Loucy (cell line): ENCODE results near the gene IL17C.

Experiments used
- H2AFZ ChIP-seq: fragments of 200-600 bp; sonication (generic); 2 replicates; pipeline ENCODE4 v1.6.0; 2016; ENCODE audit warnings: antibody characterized with exemption, mild to moderate bottlenecking, low read length, moderate library complexity
- H3F3A ChIP-seq: fragments of 200-600 bp; 2 replicates; pipeline ENCODE4 v1.6.0; 2016; ENCODE audit warnings: antibody characterized with exemption, low read depth, mild to moderate bottlenecking
- H3K27me3 ChIP-seq: fragments of 200-600 bp; sonication (generic); 2 replicates; pipeline ENCODE4 v1.6.1; 2014; ENCODE audit warnings: low read length, mild to moderate bottlenecking; ENCODE audit not compliant: insufficient read depth, poor library complexity, severe bottlenecking
- H3K36me3 ChIP-seq: fragments of 200-600 bp; sonication (generic); 2 replicates; pipeline ENCODE4 v1.6.1; 2016; ENCODE audit warnings: low read length; ENCODE audit not compliant: insufficient read depth
- H3K4me1 ChIP-seq: fragments of 200-600 bp; sonication (generic); 2 replicates; pipeline ENCODE4 v1.5.1; 2014; ENCODE audit warnings: low read length, mild to moderate bottlenecking; ENCODE audit not compliant: insufficient read depth, poor library complexity, severe bottlenecking
- H3K4me2 ChIP-seq: fragments of 200-600 bp; sonication (generic); 2 replicates; pipeline ENCODE4 v1.6.0; 2014; ENCODE audit warnings: antibody characterized with exemption, low read length, low read depth, mild to moderate bottlenecking; ENCODE audit not compliant: poor library complexity, severe bottlenecking
- H3K4me3 ChIP-seq: fragments of 200-600 bp; sonication (generic); 2 replicates; pipeline ENCODE4 v1.5.1; 2014; ENCODE audit warnings: low read length, mild to moderate bottlenecking, mixed read lengths; ENCODE audit not compliant: poor library complexity, severe bottlenecking
- H3K79me2 ChIP-seq: fragments of 200-600 bp; sonication (generic); 2 replicates; pipeline ENCODE4 v1.6.1; 2014; ENCODE audit warnings: low read length; ENCODE audit not compliant: insufficient read depth
- H3K9ac ChIP-seq: fragments of 200-600 bp; sonication (generic); 2 replicates; pipeline ENCODE4 v1.6.0; 2014; ENCODE audit warnings: mild to moderate bottlenecking, low read depth, low read length, moderate library complexity; ENCODE audit not compliant: poor library complexity, severe bottlenecking
- H3K9me2 ChIP-seq: fragments of 200-600 bp; sonication (generic); replicated peaks from 2 replicates; pipeline ENCODE4 v1.6.1; 2016; ENCODE audit warnings: low read depth, low read length, mixed read lengths
- H3K9me3 ChIP-seq: fragments of 200-600 bp; sonication (generic); 2 replicates; pipeline ENCODE4 v1.6.1; 2014; ENCODE audit warnings: mild to moderate bottlenecking, antibody characterized with exemption, low read length, low read depth; ENCODE audit not compliant: insufficient read depth
- H4K20me1 ChIP-seq: fragments of 200-600 bp; sonication (generic); 2 replicates; pipeline ENCODE4 v1.6.0; 2014; ENCODE audit warnings: antibody characterized with exemption, low read length, mild to moderate bottlenecking; ENCODE audit not compliant: insufficient read depth, poor library complexity, severe bottlenecking
- CTCF ChIP-seq: fragments of 200-600 bp; sonication (generic); conservative IDR thresholded peaks from 2 replicates; pipeline ENCODE4 v1.5.1; 2014; ENCODE audit warnings: mild to moderate bottlenecking, antibody characterized with exemption, low read length
- EZH2phosphoT487 ChIP-seq: fragments of 200-600 bp; IDR thresholded peaks from 2 replicates; pipeline ENCODE4 v1.6.1; 2018; ENCODE audit warnings: antibody characterized with exemption, mild to moderate bottlenecking, moderate library complexity, borderline replicate concordance

The IL17C gene, protein sequence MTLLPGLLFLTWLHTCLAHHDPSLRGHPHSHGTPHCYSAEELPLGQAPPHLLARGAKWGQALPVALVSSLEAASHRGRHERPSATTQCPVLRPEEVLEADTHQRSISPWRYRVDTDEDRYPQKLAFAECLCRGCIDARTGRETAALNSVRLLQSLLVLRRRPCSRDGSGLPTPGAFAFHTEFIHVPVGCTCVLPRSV

DNA sequence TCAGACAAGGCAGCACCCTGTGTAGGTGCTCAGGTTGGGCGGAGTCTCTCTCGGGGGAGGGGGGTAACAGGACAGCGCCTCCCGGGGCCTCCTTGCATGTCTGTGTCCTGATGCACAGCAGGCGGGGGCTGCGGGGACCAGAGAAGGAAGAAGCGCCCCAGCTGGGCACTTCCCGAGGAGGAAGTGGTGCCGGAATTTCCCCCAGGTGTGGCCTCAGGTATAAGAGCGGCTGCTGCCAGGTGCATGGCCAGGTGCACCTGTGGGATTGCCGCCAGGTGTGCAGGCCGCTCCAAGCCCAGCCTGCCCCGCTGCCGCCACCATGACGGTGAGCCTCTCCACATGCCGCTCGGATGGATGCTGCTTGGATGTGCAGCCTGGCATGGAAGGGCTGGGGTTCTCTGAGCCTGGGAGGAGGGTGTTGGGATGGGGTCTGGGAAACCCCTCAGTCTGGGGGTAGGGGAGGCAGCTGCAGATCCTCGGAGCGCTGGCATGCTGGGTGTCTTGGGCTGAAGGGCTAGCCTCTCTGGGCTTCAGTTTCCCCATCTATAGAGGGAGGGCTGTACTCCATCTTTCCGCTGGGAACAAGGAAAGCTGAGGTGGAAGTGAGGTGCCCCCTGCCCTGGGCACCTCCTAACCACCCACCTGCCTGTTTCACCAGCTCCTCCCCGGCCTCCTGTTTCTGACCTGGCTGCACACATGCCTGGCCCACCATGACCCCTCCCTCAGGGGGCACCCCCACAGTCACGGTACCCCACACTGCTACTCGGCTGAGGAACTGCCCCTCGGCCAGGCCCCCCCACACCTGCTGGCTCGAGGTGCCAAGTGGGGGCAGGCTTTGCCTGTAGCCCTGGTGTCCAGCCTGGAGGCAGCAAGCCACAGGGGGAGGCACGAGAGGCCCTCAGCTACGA lies at the start of gene IL17C:
IL17C (plus strand) TSS at position 250 of the 908 bp plus-strand sequence; CDS start at position 320, 70 bp downstream.
- Histone ChIP-seq H3K9me3 (no peaks in the 10 kb centered on the region), H3K79me2 (no peaks in the 10 kb centered on the region), H2AFZ (no peak within 1 kb of the TSS), H3K9ac (no peak within 1 kb of the TSS), H3K27me3 (no peaks in the 10 kb centered on the region), H3K4me1 (no peaks in the 10 kb centered on the region), H3K4me3 (no peak within 1 kb of the TSS), H3K36me3 (no peaks in the 10 kb centered on the region), H4K20me1 (no peaks in the 10 kb centered on the region), H3F3A (no peaks in the 10 kb centered on the region), H3K9me2 (no peaks in the 10 kb centered on the region), H3K4me2 (no peak within 1 kb of the TSS)
- no peak for TF ChIP-seq EZH2phosphoT487
- TF ChIP-seq CTCF: no peak

- H3K36me3 ChIP-seq: peaks cover 35% of the 10 kb centered on the region; the same call in 1 of the 2 replicates
- H3K4me2 ChIP-seq: no peak overlapping the region
- H3K4me3 ChIP-seq: no peak overlapping the region
- no peaks in the 10 kb centered on the region for H3K9me3 ChIP-seq
- no peaks in the 10 kb centered on the region for H3K4me1 ChIP-seq
- TF ChIP-seq EZH2phosphoT487 (no peak), CTCF (no peak)
- peaks cover 2% of the 10 kb centered on the region for H4K20me1 ChIP-seq
- H3K79me2 ChIP-seq: 0 out of 2 replicates have a peak, but pooled peaks cover 6% of the 10 kb centered on the region
- no peaks in the 10 kb centered on the region for H3K9me2 ChIP-seq
- no peak overlapping the region for H3K9ac ChIP-seq
- no peaks in the 10 kb centered on the region for H3K27me3 ChIP-seq
- H2AFZ ChIP-seq: no peak overlapping the region
- no peaks in the 10 kb centered on the region for H3F3A ChIP-seq
These were observed 49.6 kb upstream of the IL17C start for GRCh38 chr16:88588754-88589153.

DNA sequence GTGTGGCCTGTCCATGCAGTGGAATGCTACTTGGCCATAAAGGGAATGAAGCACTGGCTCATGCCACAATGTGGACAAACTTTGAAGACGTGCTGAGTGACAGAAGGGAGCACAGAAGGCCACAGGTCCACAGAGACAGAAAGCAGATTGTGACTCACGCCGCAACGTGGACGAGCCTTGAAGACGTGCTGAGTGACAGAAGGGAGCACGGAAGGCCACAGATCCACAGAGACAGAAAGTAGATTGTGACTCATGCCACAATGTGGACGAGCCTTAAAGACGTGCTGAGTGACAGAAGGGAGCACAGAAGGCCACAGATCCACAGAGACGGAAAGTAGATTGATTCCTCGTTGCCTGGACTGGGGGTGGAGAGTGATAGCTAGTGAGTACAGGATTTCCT lies 48.9 kb upstream of the IL17C start:
- Histone ChIP-seq H3K9me2 (no peaks in the 10 kb centered on the region), H3K27me3 (no peaks in the 10 kb centered on the region), H3K36me3 (peaks cover 35% of the 10 kb centered on the region; the same call in 1 of the 2 replicates), H3K79me2 (0 out of 2 replicates have a peak, but pooled peaks cover 6% of the 10 kb centered on the region), H2AFZ (no peak overlapping the region), H3K4me2 (no peak overlapping the region), H3K9me3 (no peaks in the 10 kb centered on the region), H3K9ac (no peak overlapping the region), H3K4me1 (no peaks in the 10 kb centered on the region), H3K4me3 (no peak overlapping the region), H3F3A (no peaks in the 10 kb centered on the region), H4K20me1 (peaks cover 2% of the 10 kb centered on the region)
- TF ChIP-seq CTCF (no peak), EZH2phosphoT487 (no peak)
